CD4-positive, alpha-beta T cell treated with Interleukin-2 at 100 ng/mL for 4 hours (primary cell): ENCODE results near the gene MOCS1.

Source experiments
- DNase-seq: peaks from one replicate; pipeline ENCODE4 v3.0.0-alpha.2; 2020; ENCODE audit warnings: low spot score

MOCS1 gene

DNA sequence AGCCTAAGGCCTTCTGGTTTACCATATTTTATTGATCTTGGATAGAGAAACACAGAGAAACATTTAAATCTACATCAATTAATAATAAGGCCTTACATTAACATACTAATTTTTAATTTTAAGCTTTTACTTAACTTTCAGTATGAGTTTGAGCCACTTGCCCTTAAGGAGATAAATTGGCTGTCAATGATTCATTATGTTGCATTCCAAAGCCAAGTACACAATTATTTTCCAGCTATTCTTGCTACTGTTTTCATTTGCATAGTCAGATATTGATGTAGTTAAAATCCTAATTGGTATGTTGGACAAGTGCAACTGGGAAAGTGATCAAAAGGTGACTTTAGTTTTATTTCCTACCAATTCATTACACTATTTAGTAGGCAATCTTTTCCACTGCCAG lies 58.2 kb downstream of the MOCS1 start:
- DNase-seq = no peak

DNA sequence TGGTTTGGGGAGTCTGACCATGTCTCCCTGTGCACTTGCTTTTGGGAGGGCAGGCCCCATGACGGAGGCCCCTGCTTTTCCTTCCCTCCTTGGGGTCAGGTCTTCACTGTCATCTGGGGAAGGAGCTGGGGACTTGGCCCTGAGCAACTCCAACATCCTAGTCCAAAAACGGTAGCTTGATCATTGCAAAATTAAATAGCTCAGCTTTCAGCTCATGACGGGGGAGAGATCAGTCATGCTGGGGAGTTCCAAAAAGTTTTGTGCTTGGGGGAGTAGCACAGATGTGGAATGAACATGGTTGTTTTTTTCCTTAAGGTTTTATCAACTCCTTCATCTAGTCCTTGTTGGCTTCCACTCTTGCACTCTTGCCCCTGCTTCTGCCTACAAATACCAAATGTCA lies 60.8 kb downstream of the MOCS1 start:
- DNase-seq = no peak

DNA sequence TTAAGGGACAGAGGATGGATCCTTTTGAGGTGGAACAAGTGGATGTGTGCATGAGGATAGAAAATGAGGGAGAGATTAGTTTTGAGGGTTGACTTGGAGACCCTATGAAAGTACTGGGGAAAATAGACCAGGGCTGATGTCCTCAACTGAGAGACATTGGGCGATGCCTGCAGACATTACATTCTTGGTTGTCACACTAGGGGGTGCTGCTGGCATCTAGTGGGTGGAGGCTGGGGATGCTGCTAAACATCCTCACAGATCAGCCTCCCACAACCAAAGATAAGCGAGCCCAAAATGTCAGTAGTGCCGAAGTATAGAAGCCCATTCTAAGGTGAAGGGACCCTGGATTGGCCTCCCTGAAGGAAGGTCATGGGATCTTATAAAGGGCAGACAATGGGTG lies 63.3 kb downstream of the MOCS1 start:
- no peak for DNase-seq

DNA sequence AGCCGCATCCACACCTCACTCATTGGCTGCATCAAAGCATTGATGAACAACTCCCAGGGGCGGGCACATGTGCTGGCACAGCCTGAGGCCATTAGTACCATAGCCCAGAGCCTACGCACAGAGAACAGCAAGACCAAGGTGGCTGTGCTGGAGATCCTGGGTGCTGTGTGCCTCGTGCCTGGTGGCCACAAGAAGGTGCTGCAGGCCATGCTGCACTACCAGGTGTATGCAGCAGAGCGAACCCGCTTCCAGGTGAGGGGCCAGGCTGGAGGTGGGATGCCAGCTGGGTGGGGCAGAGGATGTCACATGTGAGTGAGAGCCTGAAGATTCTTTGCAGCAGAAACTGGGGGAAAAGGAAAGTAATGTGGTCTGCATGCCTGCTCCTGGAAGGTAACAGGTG lies 66.7 kb downstream of the MOCS1 start:
- DNase-seq = no peak

DNA sequence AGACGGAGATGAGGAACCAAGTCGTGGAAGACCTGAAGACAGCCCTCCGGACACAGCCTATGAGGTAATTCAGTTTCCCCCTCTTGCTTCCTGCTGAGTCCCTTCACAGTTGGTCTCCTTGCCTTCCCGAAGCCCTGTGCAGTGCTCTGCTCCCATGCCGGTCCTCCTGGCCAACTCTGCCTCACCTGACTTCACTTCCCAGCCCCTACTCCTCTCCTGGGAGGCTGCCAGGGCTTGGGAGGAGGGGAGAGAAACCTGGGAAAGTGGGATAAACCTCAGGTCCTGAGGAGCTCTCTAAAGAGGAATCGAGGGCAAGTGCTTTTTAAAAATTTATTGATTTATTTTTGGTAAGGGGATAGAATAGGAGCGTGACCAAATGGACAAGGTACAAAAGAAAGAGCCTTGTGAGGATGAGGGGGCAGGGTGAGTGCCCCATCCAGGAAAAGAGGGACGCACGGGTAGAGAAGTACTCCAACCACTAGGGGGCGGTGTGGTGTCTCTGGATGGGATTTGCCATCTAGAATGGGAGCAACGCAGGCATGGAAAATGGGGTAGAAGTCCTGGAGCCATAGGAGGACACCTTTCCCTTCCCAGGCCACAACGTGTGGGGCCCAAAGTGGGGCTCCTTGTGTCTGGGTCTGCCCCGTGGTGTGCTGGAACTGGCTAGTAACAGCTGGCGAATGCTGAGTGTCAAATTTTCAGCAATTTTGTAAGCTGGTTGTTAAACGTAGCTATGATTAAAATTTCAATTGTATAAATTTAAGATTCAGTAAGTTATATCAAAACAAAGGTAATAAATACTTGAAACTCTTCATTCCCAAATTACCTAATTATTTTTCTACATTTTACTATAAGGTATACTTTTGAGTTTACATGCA lies 69.0 kb downstream of the MOCS1 start:
- peak; percentile 34 for DNase-seq

DNA sequence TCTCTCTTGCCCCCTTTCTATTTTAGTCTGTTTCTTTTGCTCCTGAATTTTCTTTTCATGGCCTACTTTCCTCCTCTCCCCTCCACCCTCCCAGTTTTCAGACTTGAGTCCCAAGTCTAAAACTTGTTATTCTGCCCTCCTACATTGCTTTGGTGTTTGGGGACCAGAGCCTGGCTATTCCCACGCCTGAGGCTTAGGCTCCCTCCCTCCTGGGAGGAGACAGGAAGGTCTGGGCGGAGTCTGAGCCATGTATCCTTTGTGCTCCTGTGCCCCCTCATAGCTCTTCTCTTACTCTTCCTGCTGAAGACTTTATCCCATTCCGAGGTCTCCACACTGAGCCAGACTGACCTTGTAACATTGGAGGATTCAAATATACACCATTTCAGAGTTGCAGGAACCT lies 72.6 kb downstream of the MOCS1 start:
- DNase-seq = no peak

DNA sequence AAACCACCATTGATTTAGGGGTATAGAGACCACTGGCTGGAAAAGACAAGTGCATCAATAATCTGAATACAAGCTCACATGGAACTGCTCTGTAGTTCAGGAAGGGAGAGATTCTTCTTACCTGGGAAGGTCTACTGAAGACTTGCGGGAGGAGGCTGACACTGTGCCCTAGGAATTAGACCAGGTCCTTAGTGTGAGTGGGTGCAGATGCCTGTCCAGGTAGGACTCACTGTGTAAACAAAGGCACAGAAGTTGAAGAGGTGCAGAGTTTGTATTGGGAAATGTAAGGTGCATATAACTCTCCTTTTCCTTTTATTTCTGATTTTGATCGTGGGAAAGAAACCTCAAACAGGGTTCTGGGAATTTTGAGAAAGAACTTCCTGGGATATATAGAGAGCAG lies 75.2 kb downstream of the MOCS1 start:
- DNase-seq = no peak

DNA sequence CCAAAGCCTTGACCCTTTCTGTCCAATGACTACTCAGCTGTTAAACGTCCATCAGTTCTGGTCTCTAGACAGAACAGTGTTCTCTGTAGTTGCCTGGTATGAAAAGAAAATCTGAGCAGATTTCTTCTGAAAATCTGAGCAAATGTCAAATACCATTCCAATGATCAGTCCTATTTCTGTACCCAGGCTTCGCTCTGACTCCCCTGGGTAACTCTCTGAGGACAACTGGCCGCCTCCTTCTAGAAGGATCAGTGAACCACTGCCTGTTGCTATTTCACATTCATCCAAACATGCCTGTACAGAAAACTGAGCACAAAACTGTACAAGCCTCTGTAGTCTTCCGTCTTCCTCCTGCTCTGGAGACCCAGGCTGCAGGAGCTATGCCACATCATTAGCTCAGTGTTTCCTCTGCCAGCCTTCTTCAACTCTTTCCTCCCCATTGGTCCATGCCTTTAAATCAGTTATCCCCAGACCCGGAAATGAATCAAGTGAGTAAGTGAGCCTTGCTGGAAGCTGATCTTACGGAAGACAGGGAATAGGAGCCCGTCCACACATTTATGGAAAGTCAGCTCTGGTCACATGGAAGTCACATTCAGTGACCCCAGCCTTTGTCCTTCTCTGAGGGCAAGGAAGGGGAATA lies 78.8 kb downstream of the MOCS1 start:
- no peak for DNase-seq
